ENCODE results near the gene GNA15.

Gene GNA15

GRCh38 chr19:3113100-3114017, 22.5 kb upstream of the GNA15 start:
- no peak overlapping the region for H3K27ac Mint-ChIP-seq
- peaks cover 15% of the 10 kb centered on the region for H3K27me3 Mint-ChIP-seq
- H3K4me3 Mint-ChIP-seq: no peak overlapping the region
- intact Hi-C loops (cut with micrococcal nuclease): no loop called here
- no peaks in the 10 kb centered on the region for H3K9me3 Mint-ChIP-seq
- peaks cover 11% of the 10 kb centered on the region for H3K4me1 Mint-ChIP-seq (ENCODE audit: low read depth)
- H3K36me3 Mint-ChIP-seq (ENCODE audit: low read depth): peaks cover 7% of the 10 kb centered on the region

- H3K36me3 Mint-ChIP-seq (ENCODE audit: low read depth): peaks cover 14% of the 10 kb centered on the region
- H3K27me3 Mint-ChIP-seq: peaks cover 11% of the 10 kb centered on the region
- H3K27ac Mint-ChIP-seq: no peak overlapping the region
- H3K4me3 Mint-ChIP-seq: no peak overlapping the region
- H3K9me3 Mint-ChIP-seq: no peaks in the 10 kb centered on the region
- intact Hi-C loops (cut with micrococcal nuclease): no loop called here
- peaks cover 3% of the 10 kb centered on the region for H3K4me1 Mint-ChIP-seq (ENCODE audit: low read depth)
These were observed 21.7 kb upstream of the GNA15 start for GRCh38 chr19:3114018-3114726.

DNA sequence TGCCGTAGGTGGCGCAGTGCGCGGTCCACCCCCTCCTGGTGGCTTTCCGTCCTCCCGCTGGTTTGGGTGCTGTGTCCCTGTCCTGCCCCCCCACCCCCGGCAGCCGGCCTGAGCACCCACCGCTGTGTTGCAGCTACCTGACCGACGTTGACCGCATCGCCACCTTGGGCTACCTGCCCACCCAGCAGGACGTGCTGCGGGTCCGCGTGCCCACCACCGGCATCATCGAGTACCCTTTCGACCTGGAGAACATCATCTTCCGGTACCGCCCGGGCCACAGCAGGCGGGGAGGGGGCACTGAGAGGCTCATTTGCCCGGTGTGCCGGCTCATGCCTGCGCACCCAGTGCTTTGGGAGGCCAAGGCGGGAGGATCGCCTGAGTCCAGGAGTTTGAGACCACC, 21.0 kb upstream of the GNA15 start:
- Mint-ChIP-seq H3K4me1 (ENCODE audit: low read depth) (no peaks in the 10 kb centered on the region), H3K9me3 (no peaks in the 10 kb centered on the region), H3K27ac (no peak overlapping the region), H3K27me3 (peaks cover 5% of the 10 kb centered on the region), H3K4me3 (no peak overlapping the region), H3K36me3 (ENCODE audit: low read depth) (peaks cover 19% of the 10 kb centered on the region)
- intact Hi-C loops (cut with micrococcal nuclease): no loop called here

DNA sequence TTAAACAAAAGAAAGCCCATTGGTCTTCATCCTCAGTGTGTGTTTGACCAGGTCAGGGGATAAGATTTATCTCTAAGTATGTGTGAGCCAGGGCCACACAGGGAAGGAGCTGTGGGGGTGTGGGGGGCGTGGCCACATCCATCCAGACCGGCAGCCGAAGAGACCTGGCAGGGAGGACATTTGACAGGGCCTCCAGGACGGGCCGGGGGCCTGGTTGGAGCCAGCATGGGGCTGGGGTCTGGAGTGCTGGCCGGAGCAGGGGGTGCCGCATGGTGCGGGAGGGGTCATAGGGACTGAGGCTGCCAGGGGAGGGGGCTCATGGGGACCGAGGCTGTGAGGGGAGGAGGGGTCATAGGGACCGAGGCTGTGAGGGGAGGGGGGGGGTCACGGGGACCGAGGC, 20.4 kb upstream of the GNA15 start:
- H3K4me3 Mint-ChIP-seq: no peak overlapping the region
- no peak overlapping the region for H3K27ac Mint-ChIP-seq
- peaks cover 19% of the 10 kb centered on the region for H3K36me3 Mint-ChIP-seq (ENCODE audit: low read depth)
- H3K4me1 Mint-ChIP-seq (ENCODE audit: low read depth): no peaks in the 10 kb centered on the region
- H3K27me3 Mint-ChIP-seq: peaks cover 5% of the 10 kb centered on the region
- intact Hi-C loops (cut with micrococcal nuclease): no loop called here
- no peaks in the 10 kb centered on the region for H3K9me3 Mint-ChIP-seq

GRCh38 chr19:3115916-3116602, 19.8 kb upstream of the GNA15 start:
- Mint-ChIP-seq H3K4me3 (no peak overlapping the region), H3K9me3 (no peaks in the 10 kb centered on the region), H3K4me1 (ENCODE audit: low read depth) (no peaks in the 10 kb centered on the region), H3K27ac (no peak overlapping the region), H3K27me3 (peaks cover 5% of the 10 kb centered on the region), H3K36me3 (ENCODE audit: low read depth) (peaks cover 25% of the 10 kb centered on the region)
- intact Hi-C loops (cut with micrococcal nuclease): no loop called here

DNA sequence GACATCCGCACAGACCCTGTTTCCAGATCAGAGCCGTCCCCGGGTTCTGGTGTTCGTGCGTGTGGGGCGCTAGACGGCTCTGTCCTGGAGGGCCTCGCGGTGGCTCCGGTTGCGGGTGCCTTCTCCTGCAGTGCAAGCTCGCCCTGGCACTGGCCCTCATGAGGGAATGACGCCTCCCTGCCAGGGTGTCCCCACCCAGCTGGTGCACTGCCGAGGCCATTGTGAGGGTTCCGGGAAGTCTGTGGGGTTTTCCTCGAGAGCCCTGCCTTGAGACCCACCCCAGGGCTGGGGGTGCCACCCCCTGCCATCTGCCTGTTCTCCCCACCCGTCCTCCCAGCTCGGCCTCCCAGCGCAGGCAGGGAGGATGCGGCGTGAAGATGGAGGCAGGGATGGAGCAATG, 19.2 kb upstream of the GNA15 start:
- no peaks in the 10 kb centered on the region for H3K9me3 Mint-ChIP-seq
- peaks cover 31% of the 10 kb centered on the region for H3K36me3 Mint-ChIP-seq (ENCODE audit: low read depth)
- no peak overlapping the region for H3K4me3 Mint-ChIP-seq
- intact Hi-C loops (cut with micrococcal nuclease): no loop called here
- no peaks in the 10 kb centered on the region for H3K4me1 Mint-ChIP-seq (ENCODE audit: low read depth)
- H3K27ac Mint-ChIP-seq: no peak overlapping the region
- peaks cover 5% of the 10 kb centered on the region for H3K27me3 Mint-ChIP-seq

DNA sequence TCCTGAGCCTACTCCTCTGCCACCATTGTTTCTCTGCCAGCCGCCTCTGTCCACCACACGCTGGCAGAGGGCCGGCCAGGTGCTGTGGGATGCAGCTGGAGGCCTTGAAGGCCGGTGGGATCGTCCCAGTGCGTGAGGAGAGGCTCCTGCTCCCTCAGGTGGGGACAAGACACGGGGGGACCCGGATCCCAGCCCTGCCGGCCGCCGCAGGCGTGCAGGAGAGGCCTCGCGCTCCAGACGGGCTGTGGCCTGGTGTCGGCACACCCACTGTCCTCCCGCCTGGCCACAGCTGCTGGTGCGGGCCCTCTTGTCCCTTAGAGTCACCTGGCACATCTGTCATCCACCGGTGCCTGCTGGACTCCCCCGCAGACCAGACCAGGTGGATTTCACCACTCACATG, 18.1 kb upstream of the GNA15 start:
- Mint-ChIP-seq H3K27me3 (no peaks in the 10 kb centered on the region), H3K27ac (no peak overlapping the region), H3K36me3 (ENCODE audit: low read depth) (peaks cover 36% of the 10 kb centered on the region), H3K9me3 (no peaks in the 10 kb centered on the region), H3K4me1 (ENCODE audit: low read depth) (no peaks in the 10 kb centered on the region), H3K4me3 (no peak overlapping the region)
- intact Hi-C loops (cut with micrococcal nuclease): no loop called here

DNA sequence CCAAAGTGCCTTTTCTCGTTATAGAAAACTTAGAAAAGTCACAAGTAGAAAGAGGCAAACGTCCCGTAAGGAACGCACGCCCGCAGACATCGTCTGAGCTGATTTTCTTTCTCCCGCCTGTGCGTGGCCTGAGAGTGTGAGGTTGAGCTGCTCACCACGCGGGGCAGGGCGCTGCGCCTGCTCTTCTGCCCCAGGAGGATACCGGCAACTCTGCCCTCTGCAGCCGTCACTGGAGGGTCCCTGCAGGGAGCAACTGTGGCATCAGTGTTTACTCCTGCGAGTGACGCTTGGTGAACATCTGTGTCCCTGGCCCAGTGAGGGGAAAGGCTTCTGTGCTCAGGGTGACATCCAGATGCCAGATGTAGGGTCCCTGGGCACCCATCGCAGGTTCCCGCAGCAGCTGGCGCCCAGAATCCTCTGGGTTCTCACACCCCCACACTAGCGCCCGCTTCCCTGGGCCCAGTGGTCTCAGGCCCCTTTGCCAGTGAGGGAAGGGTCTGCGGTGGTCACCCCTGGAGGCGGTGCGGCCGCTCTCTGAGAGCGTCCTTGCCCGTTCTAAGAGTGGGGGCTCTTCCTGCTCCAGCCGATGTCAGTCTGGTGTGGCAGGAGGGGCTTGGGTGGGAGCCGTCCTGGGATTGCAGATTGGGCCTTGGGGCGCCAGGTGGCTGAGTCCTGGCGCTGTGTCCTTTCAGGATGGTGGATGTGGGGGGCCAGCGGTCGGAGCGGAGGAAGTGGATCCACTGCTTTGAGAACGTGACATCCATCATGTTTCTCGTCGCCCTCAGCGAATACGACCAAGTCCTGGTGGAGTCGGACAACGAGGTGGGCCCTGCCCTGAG, 17.4 kb upstream of the GNA15 start:
- Mint-ChIP-seq H3K4me3 (no peak overlapping the region), H3K4me1 (ENCODE audit: low read depth) (no peaks in the 10 kb centered on the region), H3K36me3 (ENCODE audit: low read depth) (peaks cover 38% of the 10 kb centered on the region), H3K27ac (no peak overlapping the region), H3K27me3 (no peaks in the 10 kb centered on the region), H3K9me3 (no peaks in the 10 kb centered on the region)
- intact Hi-C loops (cut with micrococcal nuclease): no loop called here

GRCh38 chr19:3119071-3119595, 16.7 kb upstream of the GNA15 start:
- Mint-ChIP-seq H3K36me3 (ENCODE audit: low read depth) (peaks cover 31% of the 10 kb centered on the region), H3K4me1 (ENCODE audit: low read depth) (no peaks in the 10 kb centered on the region)
- intact Hi-C loops (cut with micrococcal nuclease): no loop called here

DNA sequence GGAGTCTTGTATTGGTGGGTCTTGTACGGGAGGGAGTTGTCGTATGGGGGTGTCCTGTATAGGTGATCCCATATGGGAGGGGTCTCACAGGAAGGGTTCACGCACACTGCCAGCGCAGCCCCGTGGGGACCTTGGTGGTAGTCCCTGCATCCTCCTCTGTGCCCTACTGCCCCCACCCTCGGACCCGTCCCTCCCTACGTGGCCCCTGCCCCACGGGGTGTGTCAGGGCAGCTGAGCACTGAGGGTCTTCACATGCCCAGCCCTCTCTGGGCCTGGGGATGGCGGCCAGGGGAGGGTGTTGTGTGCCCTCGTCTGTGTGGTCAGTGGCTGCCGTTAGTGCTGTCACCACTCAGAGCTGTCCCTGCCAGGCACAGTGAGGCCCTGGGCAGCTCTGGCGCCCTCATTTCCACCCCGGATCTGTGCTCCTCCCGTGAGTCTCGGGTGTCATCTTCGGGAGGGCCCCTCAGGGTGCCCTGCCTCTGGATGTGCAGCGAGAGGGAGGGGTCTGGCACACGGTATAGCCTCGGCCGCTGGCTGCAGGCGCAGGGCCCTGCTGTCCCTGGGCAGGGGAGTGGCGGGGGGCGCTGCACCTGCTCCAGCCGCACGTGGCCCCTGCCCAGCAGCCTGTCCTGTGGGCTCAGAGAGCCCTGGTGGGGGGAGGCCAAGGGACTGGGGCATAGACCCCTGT, 16.0 kb upstream of the GNA15 start:
- Mint-ChIP-seq H3K4me3 (no peak overlapping the region), H3K9me3 (no peaks in the 10 kb centered on the region), H3K36me3 (ENCODE audit: low read depth) (peaks cover 31% of the 10 kb centered on the region), H3K27me3 (no peaks in the 10 kb centered on the region), H3K4me1 (ENCODE audit: low read depth) (peaks cover 6% of the 10 kb centered on the region), H3K27ac (no peak overlapping the region)
- intact Hi-C loops (cut with micrococcal nuclease): no loop called here

More at GRCh38 chr19:3119071-3119595, 16.7 kb upstream of the GNA15 start:
- no peaks in the 10 kb centered on the region for H3K27me3 Mint-ChIP-seq
- no peak overlapping the region for H3K27ac Mint-ChIP-seq
- H3K4me3 Mint-ChIP-seq: no peak overlapping the region
- no peaks in the 10 kb centered on the region for H3K9me3 Mint-ChIP-seq

DNA sequence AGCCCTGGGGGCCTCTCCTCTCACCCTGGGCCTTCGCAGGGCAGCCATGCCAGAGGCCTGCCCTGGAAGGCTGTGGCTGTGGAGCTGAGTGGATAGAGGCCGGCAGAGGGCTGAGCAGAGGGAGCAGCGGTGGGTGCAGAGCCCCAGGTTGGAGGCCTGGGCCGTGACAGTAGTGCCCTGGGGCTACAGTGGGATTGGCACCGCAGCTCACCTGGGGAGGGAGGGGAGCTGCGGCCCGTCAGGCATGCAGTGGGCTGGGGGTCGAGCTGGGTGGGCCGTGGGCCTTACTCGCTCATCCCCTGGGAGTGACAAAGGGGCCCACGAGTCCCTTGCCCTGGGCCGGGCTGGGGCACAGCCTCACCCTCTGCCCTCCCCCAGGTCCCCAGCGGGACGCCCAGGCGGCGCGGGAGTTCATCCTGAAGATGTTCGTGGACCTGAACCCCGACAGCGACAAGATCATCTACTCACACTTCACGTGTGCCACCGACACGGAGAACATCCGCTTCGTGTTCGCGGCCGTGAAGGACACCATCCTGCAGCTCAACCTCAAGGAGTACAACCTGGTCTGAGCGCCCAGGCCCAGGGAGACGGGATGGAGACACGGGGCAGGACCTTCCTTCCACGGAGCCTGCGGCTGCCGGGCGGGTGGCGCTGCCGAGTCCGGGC, 15.1 kb upstream of the GNA15 start:
- H3K9me3 Mint-ChIP-seq: no peaks in the 10 kb centered on the region
- peaks cover 31% of the 10 kb centered on the region for H3K36me3 Mint-ChIP-seq (ENCODE audit: low read depth)
- H3K4me1 Mint-ChIP-seq (ENCODE audit: low read depth): peaks cover 15% of the 10 kb centered on the region
- intact Hi-C loops (cut with micrococcal nuclease): no loop called here
- no peaks in the 10 kb centered on the region for H3K27me3 Mint-ChIP-seq
- H3K4me3 Mint-ChIP-seq: no peak overlapping the region
- H3K27ac Mint-ChIP-seq: no peak overlapping the region

DNA sequence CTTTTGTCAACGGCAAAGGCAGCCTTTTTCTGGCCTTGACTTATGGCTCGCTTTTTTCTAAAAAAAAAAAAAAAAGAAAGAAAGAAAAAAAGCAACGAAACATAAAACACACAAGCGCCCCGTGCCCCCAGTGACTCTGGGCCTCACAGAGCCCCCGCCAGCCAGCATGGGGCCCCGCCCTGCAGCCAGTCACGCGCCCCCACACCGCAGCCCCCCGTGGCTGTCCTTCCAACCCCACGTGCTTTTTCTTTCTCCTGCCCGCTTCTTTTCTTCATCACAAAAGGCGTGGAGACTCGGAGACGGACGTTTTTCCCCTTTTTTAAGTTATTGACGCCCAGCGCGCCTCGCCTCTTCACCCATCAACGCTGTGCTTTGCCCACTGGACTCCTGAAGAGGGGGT, 14.4 kb upstream of the GNA15 start:
- Mint-ChIP-seq H3K27ac (no peak overlapping the region), H3K27me3 (no peaks in the 10 kb centered on the region), H3K36me3 (ENCODE audit: low read depth) (peaks cover 31% of the 10 kb centered on the region)

More for the DNA sequence above, 14.4 kb upstream of the GNA15 start:
- H3K4me3 Mint-ChIP-seq: no peak overlapping the region
- intact Hi-C loops (cut with micrococcal nuclease): no loop called here
- H3K4me1 Mint-ChIP-seq (ENCODE audit: low read depth): peaks cover 20% of the 10 kb centered on the region
- no peaks in the 10 kb centered on the region for H3K9me3 Mint-ChIP-seq
